Breast epithelium (tissue), 3 donors: ENCODE data around the gene PCDHA9.
A peak's percentile ranks its signal among the peaks of the same experiment; 100 is the strongest.

ENCODE experiments used
- CTCF ChIP-seq, 3 donors: fragments of 450-650 bp; IDR thresholded peaks; one replicate each; pipeline ENCODE4 v1.5.1; 2016 to 2017; ENCODE audit warnings: antibody characterized with exemption in 3 of 3, mild to moderate bottlenecking in 3 of 3, moderate library complexity in 3 of 3
- POLR2A ChIP-seq: fragments of 450-650 bp; IDR thresholded peaks from one replicate; pipeline ENCODE4 v1.6.1; 2016; ENCODE audit warnings: antibody characterized with exemption, mild to moderate bottlenecking, moderate library complexity
- POLR2AphosphoS5 ChIP-seq, 3 donors: sonication (generic); formaldehyde crosslinking; IDR thresholded peaks; one replicate each; pipeline ENCODE4 v1.6.1; 2017; ENCODE audit warnings: antibody characterized with exemption in 3 of 3

GRCh38 chr5:140868721-140869554 is 20.8 kb downstream of the PCDHA9 start, which contains the start of gene PCDHA11:
- TF ChIP-seq CTCF (IDR thresholded peaks at IDR 0.05) (peak in 1 of 3 donors; percentile 15), POLR2A (no peak), POLR2AphosphoS5 (IDR thresholded peaks at IDR 0.05) (no peak)
